Measurements from ENCODE around the gene KCNK1.

- TF ChIP-seq CTCF (IDR thresholded peaks at IDR 0.05) (no peak), ZFX (IDR thresholded peaks at IDR 0.05; ENCODE audit: borderline replicate concordance) (no peak)
Measured at GRCh38 chr1:233587958-233588799, 25.7 kb upstream of the KCNK1 start.
